GM21528 (cell line): Measurements from ENCODE around the gene POMP.

Experiments used
- ATAC-seq: cut with Tn5 transposase; IDR thresholded peaks from one replicate; pipeline ENCODE4 v1.9.1; 2021; ENCODE audit warnings: mild to moderate bottlenecking, moderate library complexity; ENCODE audit not compliant: unreplicated experiment, low FRiP score

The POMP gene, protein sequence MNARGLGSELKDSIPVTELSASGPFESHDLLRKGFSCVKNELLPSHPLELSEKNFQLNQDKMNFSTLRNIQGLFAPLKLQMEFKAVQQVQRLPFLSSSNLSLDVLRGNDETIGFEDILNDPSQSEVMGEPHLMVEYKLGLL

GRCh38 chr13:28658796-28659620 is at the start of gene POMP:
Gene POMP (plus strand): TSS chr13:28659130. CDS start chr13:28659185, 55 bp downstream.
- peak; percentile 90 for ATAC-seq

DNA sequence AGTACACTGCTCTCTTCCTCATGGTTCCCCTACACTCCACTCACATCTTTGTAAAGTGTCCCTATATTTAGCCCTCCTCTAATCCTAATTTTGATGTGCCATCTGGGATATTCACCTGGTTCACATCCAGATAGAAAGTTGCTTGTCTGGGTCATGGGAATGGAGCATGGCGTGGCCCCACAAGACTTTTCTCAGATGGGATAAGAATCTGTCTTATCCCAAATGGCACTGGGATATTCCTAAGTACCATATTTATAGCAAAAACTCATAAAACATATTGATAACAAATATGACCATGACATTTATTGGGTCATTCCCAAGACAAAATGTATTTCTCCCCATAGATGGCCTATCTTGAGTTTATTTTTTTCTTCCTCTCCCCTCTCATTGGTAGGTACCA is 49.5 kb upstream of the POMP start:
- no peak for ATAC-seq

DNA sequence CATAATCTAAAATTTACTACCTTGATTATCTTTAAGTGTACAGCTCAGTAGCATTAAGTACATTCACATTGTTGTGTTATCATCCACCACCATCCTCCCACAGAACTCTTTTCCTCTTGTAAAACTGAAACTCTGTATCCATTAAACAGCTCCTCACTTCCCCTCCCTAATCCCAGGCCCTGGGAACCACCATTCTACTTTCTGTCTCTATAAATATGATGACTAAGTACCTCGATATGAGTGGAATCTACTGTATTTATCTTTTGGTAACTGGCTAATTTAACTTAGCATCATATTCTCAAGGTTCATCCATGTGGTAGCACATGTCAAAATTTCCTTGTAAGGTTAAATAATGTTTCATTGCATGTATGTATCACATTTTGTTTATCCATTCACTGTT is 49.0 kb upstream of the POMP start:
- ATAC-seq = no peak

DNA sequence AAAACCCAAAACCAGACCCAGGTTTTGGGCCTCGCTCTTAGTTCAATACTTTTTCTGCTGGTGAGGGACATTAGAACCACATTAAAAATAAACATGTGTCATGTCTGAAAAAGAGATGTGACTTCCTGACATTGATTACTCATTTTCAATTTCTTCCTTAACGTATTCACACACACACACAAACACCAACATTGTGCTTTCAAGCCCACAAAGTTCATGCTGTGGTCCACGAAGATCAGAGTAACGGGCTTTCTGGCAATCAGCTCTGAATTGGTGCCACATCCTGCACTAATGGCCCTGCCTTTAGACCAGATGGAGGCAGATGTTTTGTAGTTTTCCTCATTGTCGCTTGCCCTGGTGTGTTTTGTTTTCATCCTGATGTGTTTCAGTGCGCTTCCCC is 47.9 kb upstream of the POMP start:
- ATAC-seq = no peak

DNA sequence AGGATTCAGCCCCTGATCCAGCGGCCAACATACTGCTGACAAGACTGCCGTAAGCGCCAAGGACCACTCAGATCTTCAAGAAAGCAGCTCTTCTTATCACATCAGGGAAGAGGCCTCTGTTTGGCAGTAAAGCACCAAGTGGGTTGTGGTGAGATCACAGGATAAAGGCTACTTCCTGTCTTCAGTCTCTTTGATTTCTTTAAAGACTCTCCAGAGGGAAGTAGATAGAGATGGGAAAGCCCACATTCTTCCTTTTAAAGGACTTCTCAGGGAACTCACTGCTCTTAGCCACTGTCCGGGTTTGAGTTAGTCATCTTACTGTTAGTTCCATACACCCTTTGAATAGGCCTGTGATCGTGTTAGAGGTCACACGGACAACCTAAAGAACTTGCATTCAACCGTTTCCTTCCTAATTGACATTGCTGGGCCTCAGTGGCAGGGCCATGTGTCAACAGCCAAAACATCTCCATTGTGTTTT is 47.2 kb upstream of the POMP start:
- ATAC-seq = no peak

DNA sequence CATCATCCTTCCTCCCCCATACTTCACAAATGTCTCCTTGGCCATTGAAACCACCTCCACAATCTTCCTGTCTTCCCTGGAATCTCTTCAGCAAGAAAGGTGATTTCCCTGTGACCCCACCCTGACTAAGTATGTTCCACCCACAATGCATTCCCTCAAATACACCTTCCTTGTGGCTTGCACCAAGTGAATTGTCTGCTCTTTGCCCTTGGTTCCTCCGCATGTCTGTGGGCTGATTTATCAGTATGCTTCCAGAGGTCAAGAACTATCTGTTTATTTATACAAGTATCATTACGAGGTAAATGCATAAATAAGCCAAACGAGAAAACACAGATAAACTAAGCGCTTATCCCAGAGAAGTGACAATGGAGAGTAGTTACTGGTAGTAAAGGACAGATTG is 45.4 kb upstream of the POMP start:
- ATAC-seq = no peak

GRCh38 chr13:28615916-28616446 is 42.9 kb upstream of the POMP start:
- ATAC-seq = no peak

GRCh38 chr13:28618230-28618994 is 40.5 kb upstream of the POMP start:
- no peak for ATAC-seq

- ATAC-seq = no peak
Observed at GRCh38 chr13:28620011-28620830, 38.7 kb upstream of the POMP start.

DNA sequence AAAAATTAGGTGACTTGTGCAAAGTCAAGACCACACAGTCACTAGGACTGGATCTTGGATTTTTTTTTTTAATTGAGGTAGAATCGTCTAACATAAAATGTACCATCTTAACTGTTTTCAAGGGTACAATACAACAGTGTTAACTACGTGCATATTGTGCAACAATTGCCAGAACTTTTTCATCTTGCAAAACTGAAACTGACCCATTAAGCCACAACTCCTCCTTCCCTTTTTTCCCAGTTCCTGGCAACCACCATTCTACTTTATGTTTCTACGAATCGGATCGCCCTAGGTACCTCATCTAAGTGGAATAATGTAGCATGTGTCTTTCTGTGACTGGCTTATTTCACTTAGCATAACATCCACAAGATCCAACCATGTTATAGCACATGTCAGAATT is 37.5 kb upstream of the POMP start:
- no peak for ATAC-seq

DNA sequence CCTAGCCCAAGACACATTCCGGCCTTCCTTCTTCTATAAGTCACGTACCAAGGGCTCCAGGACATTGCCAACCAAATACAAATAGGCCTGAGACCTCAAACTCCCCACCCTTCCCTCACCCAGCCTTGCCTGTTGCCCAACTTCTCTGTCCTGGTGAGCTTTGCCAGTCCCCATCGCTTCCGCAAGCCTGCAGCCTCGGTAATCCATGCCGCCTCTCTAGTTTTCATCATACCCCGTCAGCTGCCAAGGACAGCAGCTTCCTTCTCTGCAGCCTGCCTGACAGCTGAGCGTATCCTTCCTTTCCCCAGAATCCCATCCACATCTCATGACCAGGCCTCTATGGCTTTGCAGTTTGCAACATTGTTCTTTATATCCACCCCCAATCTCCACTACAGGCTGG is 36.6 kb upstream of the POMP start:
- ATAC-seq = no peak

DNA sequence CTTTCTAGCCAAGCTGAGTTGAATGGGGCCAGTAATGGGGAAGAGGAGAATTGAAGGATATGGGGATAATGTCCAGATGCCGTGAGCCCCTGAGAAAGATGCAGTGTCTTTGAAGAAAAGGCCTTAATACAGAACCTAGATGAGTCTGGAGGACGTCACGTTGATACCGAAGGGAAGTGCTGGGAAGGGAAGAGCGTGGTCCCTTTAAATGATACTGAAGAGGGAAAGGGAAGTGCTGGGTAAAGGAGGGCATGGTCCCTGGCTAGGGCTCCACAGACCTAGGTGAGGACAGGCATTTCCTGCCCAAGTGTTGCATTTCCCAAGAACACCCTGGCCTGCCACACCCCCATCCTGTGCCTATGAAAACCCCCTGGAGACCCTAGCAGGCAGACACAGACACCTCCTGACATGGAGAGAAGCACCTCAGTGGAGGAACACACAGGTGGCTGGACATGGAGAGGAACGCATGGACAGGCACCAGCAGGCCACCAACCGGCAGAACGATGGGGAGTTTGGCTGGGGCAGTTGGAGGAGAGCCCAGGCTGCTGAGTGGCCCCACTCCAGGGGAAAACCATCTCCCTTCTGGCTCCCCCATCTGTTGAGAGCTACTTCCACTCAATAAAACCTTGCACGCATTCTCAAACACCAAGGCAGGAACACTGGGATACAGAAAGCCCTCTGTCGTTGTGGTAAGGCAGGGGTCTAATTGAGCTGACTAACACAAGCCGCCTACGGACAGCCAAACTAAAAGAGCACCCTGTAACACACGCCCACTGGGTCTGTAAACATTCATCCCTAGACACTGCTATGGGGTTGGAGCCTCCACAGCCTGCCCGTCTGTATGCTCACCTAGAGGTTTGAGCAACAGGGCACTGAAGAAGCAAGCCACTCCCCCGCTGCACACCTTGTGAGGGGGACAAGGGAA is 34.9 kb upstream of the POMP start:
- no peak for ATAC-seq

- no peak for ATAC-seq
Observed at GRCh38 chr13:28624707-28625432, 34.1 kb upstream of the POMP start.

- no peak for ATAC-seq
Observed at GRCh38 chr13:28626266-28626665, 32.7 kb upstream of the POMP start.

- ATAC-seq = no peak
Observed at GRCh38 chr13:28628241-28628640, 30.7 kb upstream of the POMP start.

DNA sequence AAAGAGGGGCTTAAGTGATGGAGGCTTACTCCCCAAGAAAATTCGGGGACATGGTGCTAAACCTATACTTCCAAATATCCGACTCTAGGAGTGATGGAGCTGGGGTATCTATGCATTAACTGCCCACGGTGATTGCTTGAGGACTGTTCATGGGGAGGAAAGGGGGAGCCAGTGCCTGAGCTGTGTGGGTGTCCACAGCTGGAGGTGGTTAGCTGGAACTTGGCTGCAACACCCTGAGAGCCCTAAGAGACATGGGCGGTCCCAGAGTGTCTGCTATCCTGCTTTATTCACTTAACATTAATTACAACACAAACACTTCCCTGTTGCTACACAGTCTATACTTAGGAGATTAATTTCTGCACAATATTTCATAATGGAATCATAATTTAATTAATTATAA is 28.1 kb upstream of the POMP start:
- ATAC-seq = no peak

GRCh38 chr13:28631801-28632200 is 27.1 kb upstream of the POMP start:
- no peak for ATAC-seq

DNA sequence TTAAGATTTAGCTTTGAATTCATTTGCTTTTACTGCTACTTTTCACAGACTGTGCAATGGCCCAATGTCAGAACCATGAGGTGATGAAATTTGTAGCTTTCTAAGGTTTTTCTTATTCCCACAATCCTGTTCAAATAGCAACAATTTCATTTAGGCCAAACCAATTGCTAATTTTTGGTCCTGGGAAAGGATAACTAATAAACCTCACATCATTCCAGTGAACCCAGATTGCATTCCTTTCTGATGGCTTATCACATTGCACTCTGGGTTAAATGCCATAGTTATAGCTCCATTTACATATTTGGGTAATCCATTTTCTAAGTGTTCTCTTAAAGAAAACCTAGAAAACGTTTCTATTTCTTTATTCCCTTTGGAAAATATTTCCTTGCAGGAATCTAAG is 22.9 kb upstream of the POMP start:
- ATAC-seq = no peak
